GM12878 (cell line): ENCODE data around the gene CYP3A7. TPM values are rescaled to one million over a fixed set of nuclear protein-coding genes. Genes with fewer than 3 reads are reported as not detected.

ENCODE experiments used
- ATAC-seq: fragments of 200-7000 bp; cut with Tn5 transposase; 3 replicates; pipeline ENCODE4 v1.9.1; 2020; ENCODE audit warnings: mild to moderate bottlenecking, moderate library complexity
- BruUV-seq: library from RNA; stranded (reverse); fragments of 400-500 nt; replicated peaks from 2 replicates; lab custom pipeline; 2021; lab: Mats Ljungman, UMichigan
- CTCF ChIA-PET: fragments of 300-600 bp; sonication (Branson Sonifier 250); formaldehyde crosslinking; extraction: SDS; loops from one replicate; lab custom pipeline; 2021; ENCODE audit warnings: inconsistent platforms; lab: Yijun Ruan, JAX
- POLR2A ChIA-PET: fragments of 350-600 bp; formaldehyde crosslinking; extraction: SDS; loops from one replicate; lab custom pipeline; 2021; ENCODE audit warnings: inconsistent platforms; lab: Charles Lee
- RAD21 ChIA-PET: fragments of 300-600 bp; sonication (Branson Sonifier 250); formaldehyde crosslinking; loops from one replicate; lab custom pipeline; 2023; ENCODE audit warnings: antibody characterized with exemption; ENCODE audit not compliant: unreplicated experiment; lab: Charles Lee
- SMC1A ChIA-PET: fragments of 300-600 bp; sonication (Branson Sonifier 250); formaldehyde crosslinking; loops from one replicate; lab custom pipeline; 2023; ENCODE audit not compliant: unreplicated experiment, uncharacterized antibody; lab: Charles Lee
- DNase-seq: peaks from one replicate; pipeline ENCODE4 v3.0.0-alpha.2; 2011; ENCODE audit warnings: low read depth, low spot score
- FAIRE-seq: peaks from 3 replicates; lab custom pipeline; 2011; peaks lifted over from hg19 to GRCh38; lab: Jason Lieb, UNC
- H2AFZ ChIP-seq: 2 replicates; pipeline ENCODE4 v1.6.0; 2011; ENCODE audit warnings: low read depth, low read length, control low read depth; ENCODE audit not compliant: control insufficient read depth
- H3K27ac ChIP-seq: 2 replicates; pipeline ENCODE4 v1.5.1; 2011; ENCODE audit warnings: control low read depth; ENCODE audit not compliant: control insufficient read depth, insufficient read depth
- H3K27me3 ChIP-seq, 2 experiments: replicated peaks in 1 of 2; 2 replicates each; pipeline versions ENCODE4 v1.6.0 to v1.6.1; 2011; ENCODE audit warnings: low read length in 1 of 2; ENCODE audit not compliant: control insufficient read depth in 2 of 2, insufficient read depth in 2 of 2
- H3K36me3 ChIP-seq, 2 experiments: 2 replicates each; pipeline ENCODE4 v1.5.1; 2011; ENCODE audit warnings: low read length in 1 of 2; ENCODE audit not compliant: control insufficient read depth in 2 of 2, insufficient read depth in 2 of 2
- H3K4me1 ChIP-seq: 2 replicates; pipeline ENCODE4 v1.6.1; 2011; ENCODE audit warnings: mild to moderate bottlenecking, low read length, moderate library complexity, mixed read lengths; ENCODE audit not compliant: control insufficient read depth, insufficient read depth
- H3K4me2 ChIP-seq: 2 replicates; pipeline ENCODE4 v1.6.0; 2011; ENCODE audit warnings: control low read depth; ENCODE audit not compliant: control insufficient read depth, insufficient read depth
- H3K4me3 ChIP-seq: fragments of 200-600 bp; sonication (generic); 2 replicates; pipeline ENCODE4 v1.5.1; 2016
- H3K79me2 ChIP-seq: 2 replicates; pipeline ENCODE4 v1.6.0; 2011; ENCODE audit warnings: low read length; ENCODE audit not compliant: control insufficient read depth, insufficient read depth
- H3K9ac ChIP-seq: 2 replicates; pipeline ENCODE4 v1.8.0; 2011; ENCODE audit warnings: low read length, control low read depth, mixed read lengths; ENCODE audit not compliant: control insufficient read depth, insufficient read depth
- H3K9me3 ChIP-seq: replicated peaks from 3 replicates; pipeline ENCODE4 v1.5.1; 2011; ENCODE audit warnings: mild to moderate bottlenecking, low read length; ENCODE audit not compliant: control insufficient read depth, insufficient read depth
- H4K20me1 ChIP-seq: 2 replicates; pipeline ENCODE4 v1.6.0; 2011; ENCODE audit not compliant: control insufficient read depth, insufficient read depth
- CBX3 ChIP-seq: fragments of 200-600 bp; sonication (generic); IDR thresholded peaks from 2 replicates; pipeline ENCODE4 v1.6.1; 2016; ENCODE audit warnings: low read depth, borderline replicate concordance
- CHD2 ChIP-seq: IDR thresholded peaks from 2 replicates; pipeline ENCODE4 v1.6.1; 2011; ENCODE audit warnings: low read depth, low read length, improper control_type of control experiment, borderline replicate concordance
- CHD4 ChIP-seq: fragments of 200-600 bp; sonication (generic); IDR thresholded peaks from 2 replicates; pipeline ENCODE4 v1.6.1; 2016; ENCODE audit warnings: mild to moderate bottlenecking
- CREM ChIP-seq: IDR thresholded peaks from 2 replicates; pipeline ENCODE4 v1.6.1; 2014; ENCODE audit warnings: antibody characterized with exemption, low read depth
- E2F4 ChIP-seq: IDR thresholded peaks from 2 replicates; pipeline ENCODE4 v1.6.1; 2012; ENCODE audit warnings: low read depth, low read length, improper control_type of control experiment
- ETV6 ChIP-seq, 2 experiments: fragments of 450-650 bp in 1 of 2; IDR thresholded peaks in 1 of 2; conservative IDR thresholded peaks in 1 of 2; 2 replicates each; pipeline ENCODE4 v1.6.1; 2014; ENCODE audit warnings: antibody characterized with exemption in 1 of 2, borderline replicate concordance in 1 of 2, low read depth in 1 of 2, mild to moderate bottlenecking in 1 of 2, moderate library complexity in 1 of 2
- HDAC6 ChIP-seq: fragments of 200-600 bp; sonication (generic); IDR thresholded peaks from one replicate; pipeline ENCODE4 v1.8.0; 2017; ENCODE audit warnings: antibody characterized with exemption; ENCODE audit not compliant: unreplicated experiment
- HSF1 ChIP-seq: fragments of 150-350 bp; IDR thresholded peaks from 2 replicates; pipeline ENCODE4 v1.6.1; 2014; ENCODE audit warnings: mild to moderate bottlenecking, low read depth, low read length
- MTA2 ChIP-seq: fragments of 450-650 bp; IDR thresholded peaks from 2 replicates; pipeline ENCODE4 v1.6.1; 2016; ENCODE audit warnings: low read depth, mild to moderate bottlenecking, moderate library complexity
- RELA ChIP-seq: fragments of 450-650 bp; IDR thresholded peaks from 2 replicates; pipeline ENCODE4 v1.8.0; 2014; ENCODE audit warnings: borderline replicate concordance; ENCODE audit not compliant: partially characterized antibody
- RUNX3 ChIP-seq: IDR thresholded peaks from 2 replicates; pipeline ENCODE4 v1.6.1; 2012; ENCODE audit warnings: low read length, inconsistent platforms
- SRF ChIP-seq, 2 experiments: IDR thresholded peaks; 2 replicates each; pipeline ENCODE4 v1.6.1; 2011; ENCODE audit warnings: low read depth in 2 of 2, low read length in 2 of 2, mild to moderate bottlenecking in 1 of 2, moderate library complexity in 1 of 2
- SUZ12 ChIP-seq: fragments of 200-600 bp; sonication (generic); IDR thresholded peaks from one replicate; pipeline ENCODE4 v1.6.1; 2018; ENCODE audit warnings: antibody characterized with exemption, mild to moderate bottlenecking; ENCODE audit not compliant: unreplicated experiment
- WGBS: methylation state at CpG from one replicate; pipeline ENCODE4 v1.1.6; 2016; ENCODE audit warnings: low lambda C conversion rate; ENCODE audit not compliant: insufficient replicate concordance, insufficient coverage; ENCODE audit errors: missing lambda C conversion rate; 5-methylcytosine and 5-hydroxymethylcytosine counted together
- in situ Hi-C: fragments of 300-500 bp; cut with MboI; formaldehyde crosslinking; loops from 9 replicates; pipeline ENCODE4 v1.14.3; 2018; ENCODE audit warnings: mixed read lengths
- intact Hi-C: fragments of 100-400 bp; cut with micrococcal nuclease; formaldehyde crosslinking; loops from one replicate; pipeline ENCODE4 v1.14.2; 2022; ENCODE audit not compliant: unreplicated experiment
- polyA plus RNA-seq, 11 experiments: library from polyadenylated mRNA; depleted of rRNA in 4 of 11; unstranded in 6 of 11; stranded (reverse) in 5 of 11; fragments of >200 nt; fragmentation: Nextera tagmentation in 4 of 11; fragmentation: Illumina TruSeq in 1 of 11; extraction: Ambion mirVana in 4 of 11; extraction: Trizol in 1 of 11; gene quantifications; 1 replicate in 1 of 11; 2 replicates in 10 of 11; pipeline versions ENCODE4 v1.2.1 to v1.2.3, GENCODE V29; 2011 to 2016; ENCODE audit warnings: inconsistent platforms in 2 of 11, missing spikeins in 2 of 11, low read depth in 1 of 11
- total RNA-seq, 4 experiments: library from RNA; depleted of rRNA in 3 of 4; stranded (reverse); fragments of >200 nt in 3 of 4; fragmentation: Illumina TruSeq in 1 of 4; extraction: Trizol in 1 of 4; gene quantifications; 2 replicates each; pipeline versions ENCODE4 v1.2.1 to v1.2.3, GENCODE V29; 2013 to 2021

The CYP3A7 gene
- total and polyA plus RNA-seq, 10 of the 15 experiments (the other 5 are each of a cell fraction or from before 2014, with no cell fraction given) = 0.05 to 0.11 (median 0.06) TPM; not detected in 7

GRCh38 chr7:99666013-99666395 is 69.0 kb downstream of the CYP3A7 start:
- Histone ChIP-seq H4K20me1 (no peaks in the 10 kb centered on the region), H3K27me3 (no peaks in the 10 kb centered on the region), H3K4me3 (no peak overlapping the region), H3K4me1 (no peaks in the 10 kb centered on the region), H3K27ac (no peak overlapping the region), H3K9me3 (no peaks in the 10 kb centered on the region), H3K9ac (no peak overlapping the region), H3K79me2 (no peaks in the 10 kb centered on the region), H2AFZ (no peak overlapping the region), H3K36me3 (no peaks in the 10 kb centered on the region; a peak in 1 of 4 replicates), H3K4me2 (no peak overlapping the region)
- ChIA-PET POLR2A (no interaction called here), SMC1A (no interaction called here), RAD21 (no interaction called here), CTCF (no interaction called here)
- no peak for TF ChIP-seq RELA
- no peak for TF ChIP-seq SUZ12
- TF ChIP-seq CBX3 = no peak
- no peak for TF ChIP-seq CHD4
- TF ChIP-seq CREM = no peak
- TF ChIP-seq HDAC6 = no peak
- TF ChIP-seq MTA2 = no peak
- TF ChIP-seq SRF (IDR thresholded peaks at IDR 0.05; ENCODE audit: low read depth in 2 of 2, low read length in 2 of 2) = no peak
- no peak for TF ChIP-seq HSF1
- no peak for TF ChIP-seq RUNX3
- TF ChIP-seq E2F4 = no peak
- no peak for TF ChIP-seq ETV6 (conservative IDR thresholded peaks at IDR 0.05 in 1 of 2, IDR thresholded peaks at IDR 0.05 in 1 of 2; ENCODE audit: borderline replicate concordance in 1 of 2, low read depth in 1 of 2)
- no peak for TF ChIP-seq CHD2
- ATAC-seq = no peak
- FAIRE-seq = no peak
- DNase-seq = no peak
- intact Hi-C loops (no loop called here), in situ Hi-C loops (no loop called here)
- BruUV-seq = no TSS peak
- 92% methylated on average over 1 of the region's 1 CpG for WGBS
